ENCODE results near the gene PDLIM4.
A peak's percentile ranks its signal among the peaks of the same experiment; 100 is the strongest.

GRCh38 chr5:132293066-132293991 lies 35.8 kb downstream of the PDLIM4 start:
- TF ChIP-seq CTCF (IDR thresholded peaks at IDR 0.05; ENCODE audit: poor library complexity, severe bottlenecking) (peak; percentile 51), EZH2 (IDR thresholded peaks at IDR 0.05; ENCODE audit: borderline replicate concordance, insufficient read depth, low read length, poor library complexity, severe bottlenecking) (no peak), POLR2AphosphoS5 (IDR thresholded peaks at IDR 0.05) (peak; percentile 61), RAD21 (conservative IDR thresholded peaks at IDR 0.05) (no peak), TAF1 (IDR thresholded peaks at IDR 0.05; ENCODE audit: low read depth) (no peak), EP300 (conservative IDR thresholded peaks at IDR 0.05; ENCODE audit: poor library complexity, severe bottlenecking) (peak; percentile 11), MXI1 (conservative IDR thresholded peaks at IDR 0.05; ENCODE audit: poor library complexity, severe bottlenecking) (no peak), REST (IDR thresholded peaks at IDR 0.05; ENCODE audit: borderline replicate concordance) (no peak), SMC3 (conservative IDR thresholded peaks at IDR 0.05; ENCODE audit: poor library complexity) (no peak)

Data from neural cell (in vitro differentiated cells).